Activated B cell treated with CpG ODN at 0.5 μM for 24 hours (primary cell): Measurements from ENCODE around the gene ACKR3. TPM values are rescaled to one million over a fixed set of nuclear protein-coding genes. Genes with fewer than 3 reads are reported as not detected.

Experiments
- ATAC-seq: fragments of 200-7000 bp; cut with Tn5 transposase; one replicate; pipeline ENCODE4 v1.10.0; 2021; ENCODE audit warnings: low read depth, mild to moderate bottlenecking, moderate library complexity
- CTCF ChIA-PET: fragments of 350-600 bp; sonication (Branson Sonifier 250); formaldehyde crosslinking; loops from one replicate; lab custom pipeline; 2021; ENCODE audit warnings: antibody characterized with exemption; lab: Charles Lee
- POLR2A ChIA-PET: fragments of 350-600 bp; sonication (Branson Sonifier 250); formaldehyde crosslinking; loops from one replicate; lab custom pipeline; 2021; ENCODE audit warnings: antibody characterized with exemption; lab: Charles Lee
- DNase-seq: peaks from one replicate; pipeline ENCODE4 v3.0.0; 2022
- H3K27ac Mint-ChIP-seq: one replicate; pipeline ENCODE4 v1.8.0; 2020; ENCODE audit warnings: mixed read lengths
- H3K27me3 Mint-ChIP-seq: one replicate; pipeline ENCODE4 v1.8.0; 2021; ENCODE audit warnings: mixed read lengths
- H3K36me3 Mint-ChIP-seq: one replicate; pipeline ENCODE4 v1.8.0; 2021; ENCODE audit warnings: low read depth, mixed read lengths
- H3K4me1 Mint-ChIP-seq: one replicate; pipeline ENCODE4 v1.8.0; 2021; ENCODE audit warnings: mixed read lengths
- H3K4me3 Mint-ChIP-seq: one replicate; pipeline ENCODE4 v1.8.0; 2020; ENCODE audit warnings: mild to moderate bottlenecking, mixed read lengths
- H3K9me3 Mint-ChIP-seq: one replicate; pipeline ENCODE4 v1.8.0; 2020; ENCODE audit warnings: mixed read lengths
- CTCF ChIP-seq: fragments of 200-600 bp; IDR thresholded peaks from one replicate; pipeline ENCODE4 v1.8.0; 2022; ENCODE audit warnings: antibody characterized with exemption, mild to moderate bottlenecking
- intact Hi-C: fragments of 100-400 bp; cut with micrococcal nuclease; formaldehyde crosslinking; loops from one replicate; pipeline ENCODE4 v1.15.1; 2024
- total RNA-seq: library from RNA; stranded (reverse); gene quantifications from 2 replicates; pipeline ENCODE4 v1.2.3, GENCODE V29; 2022

ACKR3 gene
- total RNA-seq, 1 donor from 2014 or later = 6.6 TPM

GRCh38 chr2:236544362-236544761, 25.3 kb upstream of the ACKR3 start:
- DNase-seq = no peak
- no peak for TF ChIP-seq CTCF
- ATAC-seq = no peak
- no peaks in the 10 kb centered on the region for H3K27me3 Mint-ChIP-seq
- peaks cover 12% of the 10 kb centered on the region for H3K36me3 Mint-ChIP-seq
- peak overlapping the region; percentile 98 for H3K27ac Mint-ChIP-seq
- peaks cover 70% of the 10 kb centered on the region for H3K4me1 Mint-ChIP-seq
- H3K9me3 Mint-ChIP-seq = peaks cover 3% of the 10 kb centered on the region
- POLR2A ChIA-PET = interaction anchor here (0.8 to 5.9 kb wide), 6 partner anchors 7 to 142 kb away, joined by 3 to 90 read pairs (median 6); partner anchors contain the start of gene ACKR3
- no peak overlapping the region for H3K4me3 Mint-ChIP-seq
- intact Hi-C loops = loop anchor here (10.0 kb wide), 1 partner anchor 1060 kb away; no protein-coding TSS in a partner anchor
- CTCF ChIA-PET = interaction anchor here (1.7 to 5.9 kb wide), 2 partner anchors 25 to 31 kb away, joined by 11 to 43 read pairs; partner anchors contain the start of gene ACKR3

- peaks cover 9% of the 10 kb centered on the region for H3K36me3 Mint-ChIP-seq
- H3K9me3 Mint-ChIP-seq = peaks cover 3% of the 10 kb centered on the region
- H3K4me1 Mint-ChIP-seq = peaks cover 72% of the 10 kb centered on the region
- H3K27ac Mint-ChIP-seq = peak overlapping the region; percentile 98
- DNase-seq (peak; percentile 44), ATAC-seq (peak; percentile 84)
- POLR2A ChIA-PET = interaction anchor here (0.8 to 5.9 kb wide), 10 partner anchors 8 to 541 kb away, joined by 3 to 90 read pairs (median 6); partner anchors contain the start of genes ACKR3 and COPS8
- peak overlapping the region; percentile 78 for H3K4me3 Mint-ChIP-seq
- intact Hi-C loops = loop anchor here (1.0 to 10.0 kb wide), 5 partner anchors 8 to 1060 kb away; partner anchors contain the start of gene ACKR3
- TF ChIP-seq CTCF = no peak
- H3K27me3 Mint-ChIP-seq = no peaks in the 10 kb centered on the region
- CTCF ChIA-PET = interaction anchor here (1.7 to 5.9 kb wide), 2 partner anchors 24 to 32 kb away, joined by 11 to 43 read pairs; partner anchors contain the start of gene ACKR3
These were observed 24.4 kb upstream of the ACKR3 start for GRCh38 chr2:236545248-236545658.

GRCh38 chr2:236545814-236546480, 23.7 kb upstream of the ACKR3 start:
- H3K27ac Mint-ChIP-seq = peak overlapping the region; percentile 98
- H3K9me3 Mint-ChIP-seq = peaks cover 3% of the 10 kb centered on the region
- no peak for DNase-seq
- intact Hi-C loops = loop anchor here (1.0 to 10.0 kb wide), 5 partner anchors 9 to 1059 kb away; partner anchors contain the start of gene ACKR3
- peaks cover 78% of the 10 kb centered on the region for H3K4me1 Mint-ChIP-seq
- peak; percentile 57 for ATAC-seq
- H3K27me3 Mint-ChIP-seq = no peaks in the 10 kb centered on the region
- H3K4me3 Mint-ChIP-seq = peak overlapping the region; percentile 78
- no peak for TF ChIP-seq CTCF
- ChIA-PET CTCF (interaction anchor here (1.7 to 5.9 kb wide), 2 partner anchors 23 to 33 kb away, joined by 11 to 43 read pairs; partner anchors contain the start of gene ACKR3), POLR2A (interaction anchor here (1.0 to 5.9 kb wide), 8 partner anchors 9 to 540 kb away, joined by 3 to 90 read pairs (median 8); partner anchors contain the start of genes ACKR3 and COPS8)
- peaks cover 9% of the 10 kb centered on the region for H3K36me3 Mint-ChIP-seq

- POLR2A ChIA-PET = interaction anchor here (0.6 to 5.9 kb wide), 7 partner anchors 8 to 33 kb away, joined by 4 to 90 read pairs (median 8); partner anchors contain the start of gene ACKR3
- intact Hi-C loops = loop anchor here (5.0 to 10.0 kb wide), 2 partner anchors 144 to 1058 kb away; no protein-coding TSS in a partner anchor
- Mint-ChIP-seq H3K4me3 (peak overlapping the region; percentile 28), H3K27ac (peak overlapping the region; percentile 98), H3K36me3 (peaks cover 6% of the 10 kb centered on the region), H3K4me1 (peaks cover 81% of the 10 kb centered on the region), H3K27me3 (no peaks in the 10 kb centered on the region), H3K9me3 (peaks cover 3% of the 10 kb centered on the region)
- no peak for TF ChIP-seq CTCF
- CTCF ChIA-PET = interaction anchor here (1.6 to 5.9 kb wide), 2 partner anchors 23 to 34 kb away, joined by 6 to 43 read pairs; partner anchors contain the start of gene ACKR3
- ATAC-seq (peak; percentile 11), DNase-seq (no peak)
These were observed 23.0 kb upstream of the ACKR3 start for GRCh38 chr2:236546561-236547002.
